Measurements from ENCODE around the gene TSPAN15. TPM values are rescaled to one million over a fixed set of nuclear protein-coding genes. Genes with fewer than 3 reads are reported as not detected.

The TSPAN15 gene
- polyA plus RNA-seq, 1 donor (not counting 4 experiments of a cell fraction or from before 2014, with no cell fraction given), result 2.1 TPM

GRCh38 chr10:69463886-69464285 lies 12.6 kb downstream of the TSPAN15 start:
- H3K4me1 ChIP-seq (ENCODE audit: control insufficient read depth, extremely low read depth, insufficient read depth, low read length), result peaks cover 5% of the 10 kb centered on the region
- H3K4me3 ChIP-seq (ENCODE audit: control insufficient read depth in 2 of 3, extremely low read depth in 1 of 3, insufficient read depth in 2 of 3, low read depth in 1 of 3, low read length in 3 of 3), result no peak overlapping the region
- H3K79me2 ChIP-seq (ENCODE audit: control insufficient read depth, insufficient read depth, low read length), result no peaks in the 10 kb centered on the region
- no peak for FAIRE-seq
- H3K9me3 ChIP-seq (ENCODE audit: control insufficient read depth, low read depth, low read length), result no peaks in the 10 kb centered on the region
- no peak overlapping the region for H3K4me2 ChIP-seq (ENCODE audit: control insufficient read depth, extremely low read depth, insufficient read depth, low read depth, low read length)
- H3K9ac ChIP-seq (ENCODE audit: control insufficient read depth, extremely low read depth, insufficient read depth, low read length), result no peak overlapping the region
- no peak for TF ChIP-seq CTCF (optimal IDR thresholded peaks at IDR 0.05 in 1 of 3, IDR thresholded peaks at IDR 0.05 in 1 of 3, conservative IDR thresholded peaks at IDR 0.05 in 1 of 3; ENCODE audit: extremely low read depth in 1 of 3, insufficient read depth in 2 of 3, low read length in 3 of 3)
- TF ChIP-seq EZH2 (IDR thresholded peaks at IDR 0.05; ENCODE audit: low read length), result no peak
- H3K27me3 ChIP-seq (ENCODE audit: control insufficient read depth, extremely low read depth, insufficient read depth, low read length), result no peaks in the 10 kb centered on the region
- dilution Hi-C loops (cut with MboI; ENCODE audit: extremely low pct_ligation_motif_present, low sequenced_read_pairs), result no loop called here
- H3K9me1 ChIP-seq (ENCODE audit: control insufficient read depth, extremely low read depth, insufficient read depth, low read length), result no peaks in the 10 kb centered on the region
- H4K20me1 ChIP-seq (ENCODE audit: control insufficient read depth, extremely low read depth, insufficient read depth, low read length), result no peaks in the 10 kb centered on the region
- no peak overlapping the region for H3K27ac ChIP-seq (ENCODE audit: control insufficient read depth, insufficient read depth, low read length)
- DNase-seq (ENCODE audit: low read depth, low spot score), result no peak
- no peak overlapping the region for H2AFZ ChIP-seq (ENCODE audit: control insufficient read depth, low read length)
- no peaks in the 10 kb centered on the region for H3K36me3 ChIP-seq (ENCODE audit: control insufficient read depth in 2 of 2, extremely low read depth in 1 of 2, insufficient read depth in 2 of 2, low read length in 2 of 2)

GRCh38 chr10:69464401-69464800 lies 13.1 kb downstream of the TSPAN15 start:
- Histone ChIP-seq H3K9ac (ENCODE audit: control insufficient read depth, extremely low read depth, insufficient read depth, low read length) (no peak overlapping the region), H3K79me2 (ENCODE audit: control insufficient read depth, insufficient read depth, low read length) (no peaks in the 10 kb centered on the region), H3K4me1 (ENCODE audit: control insufficient read depth, extremely low read depth, insufficient read depth, low read length) (no peaks in the 10 kb centered on the region), H3K4me3 (ENCODE audit: control insufficient read depth in 2 of 3, extremely low read depth in 1 of 3, insufficient read depth in 2 of 3, low read depth in 1 of 3, low read length in 3 of 3) (no peak overlapping the region), H3K4me2 (ENCODE audit: control insufficient read depth, extremely low read depth, insufficient read depth, low read depth, low read length) (no peak overlapping the region), H3K9me1 (ENCODE audit: control insufficient read depth, extremely low read depth, insufficient read depth, low read length) (no peaks in the 10 kb centered on the region), H3K36me3 (ENCODE audit: control insufficient read depth in 2 of 2, extremely low read depth in 1 of 2, insufficient read depth in 2 of 2, low read length in 2 of 2) (no peaks in the 10 kb centered on the region), H4K20me1 (ENCODE audit: control insufficient read depth, extremely low read depth, insufficient read depth, low read length) (no peaks in the 10 kb centered on the region), H3K27ac (ENCODE audit: control insufficient read depth, insufficient read depth, low read length) (no peak overlapping the region), H3K9me3 (ENCODE audit: control insufficient read depth, low read depth, low read length) (no peaks in the 10 kb centered on the region), H3K27me3 (ENCODE audit: control insufficient read depth, extremely low read depth, insufficient read depth, low read length) (no peaks in the 10 kb centered on the region), H2AFZ (ENCODE audit: control insufficient read depth, low read length) (no peak overlapping the region)
- DNase-seq (ENCODE audit: low read depth, low spot score) (no peak), FAIRE-seq (no peak)
- dilution Hi-C loops (cut with MboI; ENCODE audit: extremely low pct_ligation_motif_present, low sequenced_read_pairs), result no loop called here
- TF ChIP-seq CTCF (optimal IDR thresholded peaks at IDR 0.05 in 1 of 3, IDR thresholded peaks at IDR 0.05 in 1 of 3, conservative IDR thresholded peaks at IDR 0.05 in 1 of 3; ENCODE audit: extremely low read depth in 1 of 3, insufficient read depth in 2 of 3, low read length in 3 of 3), result no peak
- TF ChIP-seq EZH2 (IDR thresholded peaks at IDR 0.05; ENCODE audit: low read length), result no peak
